ENCODE measurements around the gene KIFBP. TPM values are rescaled to one million over a fixed set of nuclear protein-coding genes. Genes with fewer than 3 reads are reported as not detected.

The KIFBP gene
- total and polyA plus RNA-seq, 2 of the 13 experiments (the other 11 are each of a cell fraction or from before 2014, with no cell fraction given) = 13.0 to 21.9 TPM

GRCh38 chr10:68955832-68956532 is 32.6 kb upstream of the KIFBP start, which contains the start of gene DDX21 (continued):
- TF ChIP-seq RELA (CRISPR knock-in tag; IDR thresholded peaks at IDR 0.05) (no peak; the same call in 1 of the 2 replicates), PATZ1 (CRISPR knock-in tag; IDR thresholded peaks at IDR 0.05) (peak; percentile 22; the same call in 1 of the 2 replicates), ZNF12 (CRISPR knock-in tag; IDR thresholded peaks at IDR 0.05) (peak; percentile 75; the same call in 1 of the 2 replicates), FOXO1 (CRISPR knock-in tag; IDR thresholded peaks at IDR 0.05) (no peak; the same call in 1 of the 2 replicates), JUN (CRISPR knock-in tag; IDR thresholded peaks at IDR 0.05) (0 out of 2 replicates have a peak, but pooled peaks have one; percentile 55), ZNF543 (CRISPR knock-in tag; IDR thresholded peaks at IDR 0.05) (peak; percentile 91), ZKSCAN5 (CRISPR knock-in tag; IDR thresholded peaks at IDR 0.05) (no peak), AFF4 (CRISPR knock-in tag; IDR thresholded peaks at IDR 0.05) (peak; percentile 70), IRF9 (CRISPR knock-in tag; IDR thresholded peaks at IDR 0.05; ENCODE audit: borderline replicate concordance) (peak; percentile 77; the same call in 1 of the 2 replicates), TFE3 (CRISPR knock-in tag; IDR thresholded peaks at IDR 0.05) (no peak; the same call in 1 of the 2 replicates), MAX (IDR thresholded peaks at IDR 0.05) (peak; percentile 96), REPIN1 (CRISPR knock-in tag; IDR thresholded peaks at IDR 0.05; ENCODE audit: borderline replicate concordance, low read depth) (peak; percentile 27; the same call in 1 of the 2 replicates), PHF20 (CRISPR knock-in tag; IDR thresholded peaks at IDR 0.05) (peak; percentile 94), ZNF383 (CRISPR knock-in tag; IDR thresholded peaks at IDR 0.05; ENCODE audit: borderline replicate concordance) (peak; percentile 95), ZNF816 (CRISPR knock-in tag; IDR thresholded peaks at IDR 0.05; ENCODE audit: borderline replicate concordance) (peak; percentile 85), GZF1 (CRISPR knock-in tag; IDR thresholded peaks at IDR 0.05) (no peak), TEAD3 (CRISPR knock-in tag; optimal IDR thresholded peaks at IDR 0.05; ENCODE audit: borderline replicate concordance) (no peak), SP140L (CRISPR knock-in tag; IDR thresholded peaks at IDR 0.05; ENCODE audit: borderline replicate concordance) (peak; percentile 52; the same call in 1 of the 2 replicates), MED1 (CRISPR knock-in tag; IDR thresholded peaks at IDR 0.05) (0 out of 2 replicates have a peak, but pooled peaks have one; percentile 30), ZNF619 (CRISPR knock-in tag; IDR thresholded peaks at IDR 0.05) (peak; percentile 43; the same call in 1 of the 2 replicates), DNMT1 (CRISPR knock-in tag; IDR thresholded peaks at IDR 0.05) (0 out of 2 replicates have a peak, but pooled peaks have one; percentile 10)
